HAP-1 (cell line): ENCODE measurements around the gene GJC2.
"Not testable (repeated sequence)": the region's sequence is repeated elsewhere in the genome, so short reads cannot be mapped to it uniquely, and the experiment has no call there.

ENCODE experiments used
- DNase-seq, 2 experiments: peaks; one replicate each; pipeline ENCODE4 v3.0.0-alpha.2; 2016 to 2020; ENCODE audit warnings: low spot score in 2 of 2
- H3K27me3 ChIP-seq: fragments of 250-450 bp; sonication (Bioruptor Pico); 2 replicates; pipeline ENCODE4 v1.5.1; 2020; ENCODE audit warnings: low read depth, mild to moderate bottlenecking, moderate library complexity
- H3K36me3 ChIP-seq: fragments of 250-450 bp; sonication (Bioruptor Pico); replicated peaks from 2 replicates; pipeline ENCODE4 v1.5.1; 2020; ENCODE audit warnings: mild to moderate bottlenecking
- H3K4me1 ChIP-seq: fragments of 250-450 bp; sonication (Bioruptor Pico); 2 replicates; pipeline ENCODE4 v1.5.1; 2020; ENCODE audit warnings: mild to moderate bottlenecking
- H3K4me3 ChIP-seq: fragments of 250-450 bp; sonication (Bioruptor Pico); 2 replicates; pipeline ENCODE4 v1.5.1; 2020; ENCODE audit warnings: mild to moderate bottlenecking, moderate library complexity
- H3K9me3 ChIP-seq: fragments of 250-450 bp; sonication (Bioruptor Pico); 2 replicates; pipeline ENCODE4 v1.5.1; 2020; ENCODE audit warnings: mild to moderate bottlenecking, moderate library complexity
- in situ Hi-C: fragments of 300-500 bp; cut with MboI; formaldehyde crosslinking; loops from 3 replicates; pipeline ENCODE4 v1.14.3; 2020; ENCODE audit warnings: low sequenced_read_pairs, inconsistent platforms, mixed read lengths

The GJC2 gene

DNA sequence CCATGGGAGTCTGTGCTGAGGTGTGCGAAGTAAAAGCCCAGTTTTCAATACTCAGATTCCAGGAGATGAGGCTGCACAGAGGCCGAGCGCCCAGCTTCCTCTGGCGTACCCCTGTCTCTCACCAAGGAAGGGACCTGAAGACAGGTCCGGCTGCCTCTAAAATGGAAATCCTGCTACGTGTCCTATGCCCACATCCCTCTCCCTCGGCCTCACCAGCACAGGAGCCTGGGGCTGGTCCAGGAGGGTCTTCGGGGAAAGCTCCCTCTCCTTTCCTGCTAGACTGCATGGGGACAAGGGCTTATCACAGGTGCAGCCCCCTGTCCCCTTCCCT, 41.0 kb upstream of the GJC2 start:
- Histone ChIP-seq H3K4me1 (peaks cover 5% of the 10 kb centered on the region), H3K9me3 (no peaks in the 10 kb centered on the region), H3K36me3 (peaks cover 13% of the 10 kb centered on the region), H3K4me3 (peak overlapping the region; percentile 89), H3K27me3 (no peaks in the 10 kb centered on the region)
- in situ Hi-C loops: no loop called here
- DNase-seq: no peak

DNA sequence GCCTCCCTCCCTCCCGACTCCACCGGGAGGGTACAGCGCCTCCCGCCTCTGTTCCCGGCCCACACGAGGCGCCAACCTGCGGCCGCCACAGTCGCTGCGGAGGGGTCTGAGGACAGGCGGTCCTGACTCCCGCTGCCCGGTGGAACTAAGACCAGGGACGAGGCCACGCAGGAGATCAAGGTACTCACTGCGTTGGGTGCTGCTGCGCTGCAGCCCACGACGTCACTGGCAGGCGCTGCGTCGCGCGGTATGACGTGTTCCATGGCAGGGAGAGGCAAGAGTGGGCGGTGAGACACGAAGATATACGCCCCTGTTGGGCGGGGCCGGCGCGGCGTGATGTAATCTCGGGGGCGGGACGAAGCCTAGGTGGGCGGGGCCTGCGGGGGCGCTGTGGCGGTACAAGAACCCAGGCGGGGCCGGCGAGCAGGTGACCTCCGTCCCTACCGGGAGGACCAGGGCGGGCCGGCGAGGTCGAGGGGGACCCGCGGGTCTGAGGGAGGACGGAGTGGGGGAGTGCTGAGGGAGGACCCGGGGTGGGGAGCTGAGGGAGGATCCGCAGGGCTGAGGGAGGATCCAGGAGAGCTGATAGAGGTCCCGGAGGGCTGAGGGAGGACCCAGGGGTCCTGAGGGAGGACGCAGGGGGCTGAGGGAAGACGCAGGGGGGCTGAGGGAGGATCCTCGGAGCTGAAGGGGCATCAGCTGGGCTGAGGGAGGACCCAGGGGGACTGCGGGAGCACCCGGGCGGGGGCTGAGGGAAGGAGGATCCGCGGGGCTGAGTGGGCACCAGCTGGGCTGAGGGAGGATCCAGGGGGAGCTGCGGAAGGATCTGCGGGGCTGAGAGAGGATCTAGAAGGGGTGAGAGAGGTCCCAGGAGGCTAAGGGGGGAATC, 40.4 kb upstream of the GJC2 start, which contains the start of gene MRPL55:
MRPL55 (minus strand) TSS at position 227 of the 889 bp plus-strand sequence. CDS start 1,039 bp downstream, outside the sequence.
- peaks cover 13% of the 10 kb centered on the region for H3K36me3 ChIP-seq
- H3K4me1 ChIP-seq: peaks cover 2% of the 10 kb centered on the region; the same call in 1 of the 2 replicates
- no peaks in the 10 kb centered on the region for H3K9me3 ChIP-seq
- in situ Hi-C loops: no loop called here
- DNase-seq: peak; percentile 93 to 97
- H3K4me3 ChIP-seq: peak within 1 kb of the TSS; percentile 89
- H3K27me3 ChIP-seq: no peaks in the 10 kb centered on the region

DNA sequence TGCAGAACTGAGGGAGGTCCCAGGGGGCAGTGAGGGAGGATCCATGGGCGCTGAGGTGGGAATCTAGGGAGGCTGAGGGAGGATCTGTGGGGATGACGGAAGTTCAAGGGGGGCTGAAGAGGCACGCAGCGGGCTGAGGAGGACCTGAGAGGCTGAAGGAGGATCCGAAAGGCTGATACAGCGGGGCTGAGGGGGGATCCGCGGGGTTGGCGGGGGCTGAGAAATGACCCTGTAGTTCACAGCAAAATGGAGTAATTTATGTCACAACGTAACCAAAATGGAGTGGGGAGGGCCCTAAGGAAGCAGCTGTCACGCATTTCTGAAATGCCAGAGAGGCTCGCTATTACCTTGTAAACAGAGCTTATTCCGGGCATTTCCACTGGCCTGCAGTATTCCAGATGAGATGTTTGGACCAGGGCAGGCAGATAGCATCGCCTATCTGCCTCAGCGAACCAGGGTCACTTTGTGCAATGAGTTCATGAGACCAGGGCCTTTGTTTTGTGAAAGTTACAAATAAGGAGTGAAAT, 39.7 kb upstream of the GJC2 start:
- Histone ChIP-seq H3K4me1 (peaks cover 2% of the 10 kb centered on the region; the same call in 1 of the 2 replicates), H3K36me3 (peaks cover 13% of the 10 kb centered on the region), H3K4me3 (peak overlapping the region; percentile 89), H3K27me3 (no peaks in the 10 kb centered on the region), H3K9me3 (no peaks in the 10 kb centered on the region)
- no peak for DNase-seq
- in situ Hi-C loops: no loop called here

DNA sequence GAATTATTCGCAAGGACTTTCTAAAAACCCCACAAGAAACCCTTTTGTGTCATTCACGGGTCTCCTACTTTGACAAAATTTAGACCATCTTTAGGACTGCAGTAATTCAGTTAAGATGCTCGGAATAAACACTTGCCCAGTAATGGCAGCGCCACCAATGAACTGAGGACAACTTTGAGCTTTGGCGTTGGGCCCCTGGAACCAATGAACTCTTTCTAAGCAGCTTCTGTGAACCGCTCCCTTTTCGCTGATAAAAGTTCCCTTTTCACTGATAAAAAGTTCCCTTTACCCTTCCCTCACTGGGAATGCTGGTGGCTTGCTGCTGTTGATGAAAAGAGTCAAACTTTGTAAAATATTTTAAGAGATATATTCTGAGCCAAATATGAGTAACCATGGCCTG, 39.2 kb upstream of the GJC2 start:
- Histone ChIP-seq H3K27me3 (no peaks in the 10 kb centered on the region), H3K4me1 (peaks cover 2% of the 10 kb centered on the region; the same call in 1 of the 2 replicates), H3K9me3 (no peaks in the 10 kb centered on the region), H3K4me3 (no peak overlapping the region), H3K36me3 (peaks cover 13% of the 10 kb centered on the region)
- DNase-seq: no peak
- in situ Hi-C loops: no loop called here

DNA sequence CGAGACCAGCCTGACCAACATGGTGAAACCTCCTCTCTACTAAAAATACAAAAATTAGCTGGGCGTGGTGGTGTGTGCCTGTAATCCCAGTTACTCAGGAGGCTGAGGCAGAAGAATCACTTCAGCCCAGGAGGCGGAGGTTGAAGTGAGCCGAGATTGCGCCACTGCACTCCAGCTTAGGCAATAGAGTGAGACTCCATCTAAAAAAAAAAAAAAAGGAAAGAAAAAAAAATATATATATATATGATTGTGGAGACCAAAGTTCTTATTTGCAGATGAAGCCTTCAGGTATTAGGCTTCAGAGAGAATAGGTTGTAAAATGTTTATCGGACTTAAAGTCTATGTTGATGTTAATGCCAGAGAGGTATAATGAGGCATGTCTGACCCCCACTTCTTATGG, 38.4 kb upstream of the GJC2 start:
- DNase-seq, H3K9me3 ChIP-seq, H3K36me3 ChIP-seq, in situ Hi-C loops, H3K27me3 ChIP-seq, H3K4me3 ChIP-seq, H3K4me1 ChIP-seq: not testable (repeated sequence)

DNA sequence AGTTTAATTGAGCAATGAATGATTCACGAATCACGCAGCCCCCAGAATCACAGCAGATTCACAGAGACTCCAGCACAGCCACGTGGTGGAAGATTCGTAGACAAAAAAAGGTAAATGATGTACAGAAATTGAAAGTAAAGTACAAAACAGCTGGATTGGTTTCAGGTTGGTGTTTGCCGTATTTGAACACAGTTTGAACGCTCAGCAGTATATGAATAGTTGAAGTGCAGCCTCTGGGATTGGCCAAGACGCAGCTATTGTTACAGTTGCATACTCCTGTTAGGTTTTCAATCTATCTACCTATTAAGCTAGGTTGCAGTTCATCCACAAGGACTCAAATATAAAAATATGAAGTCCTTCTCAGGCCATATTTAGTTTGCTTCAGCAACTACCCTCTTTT, 37.6 kb upstream of the GJC2 start:
- in situ Hi-C loops: no loop called here
- H3K4me1 ChIP-seq: peaks cover 2% of the 10 kb centered on the region; the same call in 1 of the 2 replicates
- no peaks in the 10 kb centered on the region; the same call in 1 of the 2 replicates for H3K9me3 ChIP-seq
- no peak overlapping the region for H3K4me3 ChIP-seq
- no peak for DNase-seq
- H3K27me3 ChIP-seq: no peaks in the 10 kb centered on the region
- H3K36me3 ChIP-seq: peaks cover 6% of the 10 kb centered on the region

DNA sequence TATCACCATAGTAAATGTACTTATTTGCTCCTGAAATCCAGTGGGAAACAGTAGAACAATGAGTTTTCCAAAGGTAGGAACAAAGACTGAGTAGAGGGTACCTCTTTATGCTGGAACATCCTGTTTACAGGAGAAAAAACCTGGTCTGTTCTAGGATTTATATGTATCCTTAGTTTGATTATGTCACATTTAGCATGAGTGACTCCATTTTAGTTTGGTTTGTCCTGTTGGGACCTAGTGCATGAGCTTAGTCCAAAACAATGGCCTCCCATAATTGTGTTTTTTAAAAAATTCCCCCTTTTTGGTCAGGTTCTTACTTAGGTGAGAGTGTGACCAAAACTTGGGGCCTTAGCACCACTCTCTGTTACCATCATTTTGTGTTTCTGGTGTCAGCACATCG, 37.1 kb upstream of the GJC2 start:
- Histone ChIP-seq H3K9me3 (no peaks in the 10 kb centered on the region; the same call in none of the 2 replicates), H3K4me1 (peaks cover 2% of the 10 kb centered on the region; the same call in 1 of the 2 replicates), H3K36me3 (peaks cover 4% of the 10 kb centered on the region), H3K4me3 (no peak overlapping the region), H3K27me3 (no peaks in the 10 kb centered on the region)
- no peak for DNase-seq
- in situ Hi-C loops: no loop called here

DNA sequence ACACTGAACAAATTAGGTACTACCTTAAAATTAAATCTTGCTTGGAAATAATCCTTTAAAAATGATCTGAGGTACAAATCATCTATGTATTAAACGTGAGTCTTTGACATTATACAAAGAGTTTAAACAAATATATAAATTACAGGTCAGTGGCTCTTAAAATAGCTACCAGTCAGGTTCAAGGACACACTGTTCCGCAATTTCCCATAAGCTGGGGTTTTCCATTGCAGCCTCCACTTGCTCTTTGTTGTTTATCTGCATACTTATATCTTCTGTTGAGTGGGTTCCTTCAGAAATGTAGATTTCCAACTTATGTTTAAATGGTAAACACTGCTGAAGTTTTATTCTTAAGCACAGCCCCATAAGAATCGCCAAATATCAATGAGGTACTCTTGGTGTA, 34.9 kb upstream of the GJC2 start:
- peaks cover 10% of the 10 kb centered on the region for H3K9me3 ChIP-seq
- no peak overlapping the region for H3K4me3 ChIP-seq
- no peak for DNase-seq
- in situ Hi-C loops: no loop called here
- H3K36me3 ChIP-seq: no peaks in the 10 kb centered on the region; the same call in 1 of the 2 replicates
- H3K4me1 ChIP-seq: no peaks in the 10 kb centered on the region
- no peaks in the 10 kb centered on the region for H3K27me3 ChIP-seq

DNA sequence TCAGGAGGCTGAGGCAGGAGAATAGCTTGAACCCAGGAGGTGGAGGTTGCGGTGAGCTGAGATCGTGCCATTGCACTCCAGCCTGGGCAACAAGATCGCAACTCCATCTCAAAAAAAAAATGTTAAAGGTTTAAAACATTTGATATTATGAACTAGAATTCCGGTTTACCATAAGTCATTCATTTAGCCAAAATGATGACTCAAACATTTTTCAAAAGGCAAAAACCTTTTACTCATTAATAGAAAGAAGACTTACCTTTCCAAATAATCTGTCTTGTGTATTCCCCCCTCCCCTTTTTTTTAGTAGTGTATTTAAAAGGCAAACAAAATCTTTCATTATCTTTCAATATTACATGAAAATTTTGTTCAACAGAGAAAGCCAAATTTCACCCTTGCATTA, 32.4 kb upstream of the GJC2 start:
- Histone ChIP-seq H3K36me3 (no peaks in the 10 kb centered on the region; the same call in 1 of the 2 replicates), H3K27me3 (no peaks in the 10 kb centered on the region), H3K4me3 (no peak overlapping the region), H3K4me1 (no peaks in the 10 kb centered on the region), H3K9me3 (peaks cover 10% of the 10 kb centered on the region)
- DNase-seq: no peak
- in situ Hi-C loops: no loop called here

DNA sequence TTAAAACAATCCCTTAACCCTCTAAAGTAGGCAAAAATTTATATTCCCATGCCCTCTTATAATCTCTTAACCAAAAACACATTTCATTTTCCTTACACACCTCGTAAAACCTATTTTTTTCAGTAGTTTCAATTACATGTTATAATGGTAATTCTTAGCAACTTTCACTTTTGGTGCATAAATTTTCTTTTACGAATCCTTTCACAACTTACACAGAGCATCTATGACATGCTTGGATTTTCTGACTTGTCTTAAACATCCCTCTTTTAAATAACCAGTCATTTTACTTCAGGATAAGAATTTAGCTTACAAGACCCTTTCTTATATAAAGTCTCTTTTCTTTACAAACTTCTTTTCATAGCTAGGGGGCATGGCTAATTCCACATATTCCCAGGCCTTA, 31.7 kb upstream of the GJC2 start:
- Histone ChIP-seq H3K36me3 (no peaks in the 10 kb centered on the region), H3K4me3 (no peak overlapping the region), H3K9me3 (peaks cover 10% of the 10 kb centered on the region), H3K4me1 (no peaks in the 10 kb centered on the region), H3K27me3 (no peaks in the 10 kb centered on the region)
- in situ Hi-C loops: no loop called here
- no peak for DNase-seq

DNA sequence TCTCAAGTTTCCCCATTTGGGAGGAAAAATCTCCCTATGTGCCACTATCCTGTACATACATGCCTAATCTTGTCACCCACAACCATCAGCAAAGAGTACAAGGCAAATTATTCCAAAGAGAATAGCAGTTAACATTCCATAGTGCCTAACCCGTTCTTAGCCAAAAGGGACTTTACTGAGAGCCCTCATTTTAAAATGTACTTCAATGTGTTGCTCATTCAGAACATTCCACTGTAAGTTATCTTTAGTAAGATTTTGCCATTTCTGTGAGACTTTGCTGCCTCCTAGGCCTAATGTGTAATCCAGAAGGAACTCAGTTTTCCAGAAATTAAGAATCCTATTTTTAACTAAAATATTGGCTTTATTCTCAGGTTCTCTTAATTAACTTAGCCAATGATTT, 29.4 kb upstream of the GJC2 start:
- in situ Hi-C loops: no loop called here
- no peaks in the 10 kb centered on the region for H3K36me3 ChIP-seq
- H3K9me3 ChIP-seq: peaks cover 10% of the 10 kb centered on the region
- no peak for DNase-seq
- no peaks in the 10 kb centered on the region for H3K27me3 ChIP-seq
- no peak overlapping the region for H3K4me3 ChIP-seq
- no peaks in the 10 kb centered on the region for H3K4me1 ChIP-seq

DNA sequence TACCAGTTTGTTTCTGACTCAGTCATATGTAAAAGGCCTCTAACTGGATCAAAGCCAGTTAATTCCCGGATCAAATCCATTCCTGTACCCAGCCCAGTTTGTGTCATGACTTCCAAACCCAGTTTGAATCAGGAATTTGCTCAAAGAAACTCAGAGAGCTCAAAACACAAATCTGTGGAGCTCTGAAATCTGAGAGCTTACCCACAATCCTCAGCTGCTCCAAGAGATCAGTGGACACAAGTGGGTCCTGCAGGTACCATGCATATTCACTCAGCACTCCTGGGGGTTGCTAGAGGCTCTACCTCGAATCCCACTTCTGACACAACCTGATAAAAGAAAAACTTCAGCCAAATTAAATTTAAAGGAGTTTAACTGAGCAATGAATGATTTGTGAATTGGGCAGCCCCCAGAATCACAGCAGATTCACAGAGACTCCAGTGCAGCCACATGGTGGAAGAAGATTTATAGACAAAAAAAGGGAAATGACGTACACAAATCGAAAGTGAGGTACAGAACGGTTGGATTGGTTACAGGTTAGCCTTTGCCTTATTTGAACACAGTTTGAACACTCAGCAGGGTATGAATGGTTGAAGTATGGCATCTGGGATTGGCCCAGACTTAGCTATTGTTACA, 28.8 kb upstream of the GJC2 start:
- DNase-seq: no peak
- H3K4me3 ChIP-seq: no peak overlapping the region
- H3K36me3 ChIP-seq: no peaks in the 10 kb centered on the region

DNA sequence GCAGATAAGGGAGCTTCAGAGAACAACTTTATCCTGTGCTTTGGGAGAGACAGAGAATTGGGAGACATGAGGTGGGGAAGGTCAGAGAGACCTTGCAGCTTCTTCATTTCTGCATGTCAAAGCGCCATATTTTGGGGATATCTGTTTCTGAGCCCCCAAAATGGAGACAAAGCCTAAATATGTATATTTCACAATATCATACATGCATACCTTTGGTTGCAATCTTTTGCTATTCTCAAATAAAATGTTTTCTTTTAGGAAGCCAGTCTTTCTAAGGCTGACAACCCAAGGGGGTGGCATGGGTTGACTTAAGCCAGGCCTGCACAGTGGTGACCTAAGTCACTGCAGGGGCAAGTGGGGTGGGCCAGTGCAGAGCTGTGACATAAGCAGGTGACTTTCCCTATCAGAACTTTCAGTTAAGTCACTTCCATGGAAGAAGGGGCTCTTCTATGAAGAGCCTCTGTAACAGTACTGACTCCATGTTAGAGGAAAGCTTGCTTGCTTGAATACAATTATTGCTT, 26.7 kb upstream of the GJC2 start:
- Histone ChIP-seq H3K9me3 (peaks cover 8% of the 10 kb centered on the region; the same call in 1 of the 2 replicates), H3K4me3 (no peak overlapping the region), H3K4me1 (no peaks in the 10 kb centered on the region), H3K36me3 (no peaks in the 10 kb centered on the region), H3K27me3 (0 out of 2 replicates have a peak, but pooled peaks cover 2% of the 10 kb centered on the region)
- DNase-seq: no peak
- in situ Hi-C loops: no loop called here

More for the DNA sequence above, 28.8 kb upstream of the GJC2 start:
- in situ Hi-C loops: no loop called here
- no peaks in the 10 kb centered on the region for H3K4me1 ChIP-seq
- no peaks in the 10 kb centered on the region for H3K27me3 ChIP-seq
- peaks cover 10% of the 10 kb centered on the region for H3K9me3 ChIP-seq

DNA sequence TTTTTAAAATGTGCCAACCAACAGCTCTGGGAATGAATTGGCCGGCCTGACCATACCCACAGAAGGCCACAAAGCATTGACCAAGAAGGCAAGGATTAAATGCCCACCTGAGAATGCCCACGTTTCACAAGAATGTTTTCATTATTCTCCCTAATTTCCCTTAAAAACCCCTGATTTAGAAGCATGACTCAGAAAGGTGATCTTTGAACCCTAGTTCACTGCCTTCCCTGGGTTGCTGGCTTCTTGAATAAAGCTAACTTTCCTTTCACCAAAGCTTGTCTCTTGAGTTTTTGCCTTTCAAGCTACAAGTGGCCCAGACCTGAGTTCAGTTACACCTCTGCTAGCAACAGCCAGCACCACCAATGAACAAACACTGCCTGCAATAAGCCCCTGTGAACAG, 26.2 kb upstream of the GJC2 start:
- H3K4me1 ChIP-seq: no peaks in the 10 kb centered on the region
- DNase-seq: no peak
- in situ Hi-C loops: no loop called here
- 0 out of 2 replicates have a peak, but pooled peaks cover 2% of the 10 kb centered on the region for H3K27me3 ChIP-seq
- H3K9me3 ChIP-seq: peaks cover 4% of the 10 kb centered on the region; the same call in 1 of the 2 replicates
- no peaks in the 10 kb centered on the region for H3K36me3 ChIP-seq
- no peak overlapping the region for H3K4me3 ChIP-seq
